ENCODE results near the gene MZF1. TPM values are rescaled to one million over a fixed set of nuclear protein-coding genes. Genes with fewer than 3 reads are reported as not detected.

MZF1 gene
- total and polyA plus RNA-seq, 9 of the 15 experiments (the other 6 are each of a cell fraction or from before 2014, with no cell fraction given) = 0.31 to 29.3 (median 11.5) TPM

DNA sequence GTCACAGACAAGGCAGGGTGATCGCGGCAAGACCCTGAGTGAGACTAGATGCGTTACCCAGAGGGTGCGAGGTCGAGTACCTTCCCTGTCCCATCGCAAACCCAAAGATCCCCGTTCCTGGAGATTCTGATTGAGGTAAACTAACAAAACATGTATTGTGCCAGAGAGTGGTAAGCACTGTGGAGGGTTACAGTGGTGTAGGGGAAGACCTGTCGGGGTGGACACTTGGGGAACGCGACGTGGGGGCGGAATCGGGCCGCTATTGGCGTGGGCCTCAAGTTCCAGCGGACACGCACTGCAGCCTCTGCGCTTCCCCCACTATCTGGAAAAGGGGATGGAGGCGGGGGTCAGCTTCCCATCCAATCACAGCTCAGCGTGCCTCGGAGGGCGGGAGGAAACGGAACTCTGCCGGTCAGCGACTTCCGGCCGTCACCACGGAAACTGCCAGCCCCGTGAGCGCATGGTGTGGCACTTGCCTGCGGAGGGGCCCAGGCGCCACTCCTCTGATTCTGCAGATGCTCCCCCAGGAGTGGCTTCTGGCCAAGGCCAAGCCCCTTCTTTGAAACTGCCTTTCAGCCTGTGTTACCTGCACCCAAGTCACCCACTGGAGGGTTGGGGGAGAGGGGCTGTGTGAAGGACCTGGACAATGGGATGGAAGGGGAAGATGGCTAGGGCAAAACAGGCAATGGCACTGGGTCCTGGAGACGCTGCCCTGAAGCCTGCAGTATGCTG is 13.7 kb downstream of the MZF1 start (continued):
- TF ChIP-seq, protein P1, sequence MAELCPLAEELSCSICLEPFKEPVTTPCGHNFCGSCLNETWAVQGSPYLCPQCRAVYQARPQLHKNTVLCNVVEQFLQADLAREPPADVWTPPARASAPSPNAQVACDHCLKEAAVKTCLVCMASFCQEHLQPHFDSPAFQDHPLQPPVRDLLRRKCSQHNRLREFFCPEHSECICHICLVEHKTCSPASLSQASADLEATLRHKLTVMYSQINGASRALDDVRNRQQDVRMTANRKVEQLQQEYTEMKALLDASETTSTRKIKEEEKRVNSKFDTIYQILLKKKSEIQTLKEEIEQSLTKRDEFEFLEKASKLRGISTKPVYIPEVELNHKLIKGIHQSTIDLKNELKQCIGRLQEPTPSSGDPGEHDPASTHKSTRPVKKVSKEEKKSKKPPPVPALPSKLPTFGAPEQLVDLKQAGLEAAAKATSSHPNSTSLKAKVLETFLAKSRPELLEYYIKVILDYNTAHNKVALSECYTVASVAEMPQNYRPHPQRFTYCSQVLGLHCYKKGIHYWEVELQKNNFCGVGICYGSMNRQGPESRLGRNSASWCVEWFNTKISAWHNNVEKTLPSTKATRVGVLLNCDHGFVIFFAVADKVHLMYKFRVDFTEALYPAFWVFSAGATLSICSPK (IDR thresholded peaks at IDR 0.05; ENCODE audit: borderline replicate concordance) = no peak
- TF ChIP-seq SETDB1 (IDR thresholded peaks at IDR 0.05; ENCODE audit: low read length) (no peak), SREBF2 (CRISPR knock-in tag; IDR thresholded peaks at IDR 0.05) (no peak), TCF3 (CRISPR knock-in tag; IDR thresholded peaks at IDR 0.05) (0 out of 2 replicates have a peak, but pooled peaks have one; percentile 22), PHB2 (IDR thresholded peaks at IDR 0.05; ENCODE audit: low read depth) (no peak), ZNF140 (CRISPR knock-in tag; IDR thresholded peaks at IDR 0.05) (no peak), MEIS2 (IDR thresholded peaks at IDR 0.05; ENCODE audit: partially characterized antibody) (no peak), TBL1XR1 (IDR thresholded peaks at IDR 0.05; ENCODE audit: low read length in 2 of 2) (no peak), U2AF1 (optimal IDR thresholded peaks at IDR 0.05; ENCODE audit: low read depth, low read length) (no peak), SP2 (IDR thresholded peaks at IDR 0.05; ENCODE audit: extremely low read depth, low read depth, low read length, poor library complexity, severe bottlenecking) (no peak), HDAC6 (IDR thresholded peaks at IDR 0.05; ENCODE audit: low read depth, low read length) (no peak)
- TF ChIP-seq, protein P2, sequence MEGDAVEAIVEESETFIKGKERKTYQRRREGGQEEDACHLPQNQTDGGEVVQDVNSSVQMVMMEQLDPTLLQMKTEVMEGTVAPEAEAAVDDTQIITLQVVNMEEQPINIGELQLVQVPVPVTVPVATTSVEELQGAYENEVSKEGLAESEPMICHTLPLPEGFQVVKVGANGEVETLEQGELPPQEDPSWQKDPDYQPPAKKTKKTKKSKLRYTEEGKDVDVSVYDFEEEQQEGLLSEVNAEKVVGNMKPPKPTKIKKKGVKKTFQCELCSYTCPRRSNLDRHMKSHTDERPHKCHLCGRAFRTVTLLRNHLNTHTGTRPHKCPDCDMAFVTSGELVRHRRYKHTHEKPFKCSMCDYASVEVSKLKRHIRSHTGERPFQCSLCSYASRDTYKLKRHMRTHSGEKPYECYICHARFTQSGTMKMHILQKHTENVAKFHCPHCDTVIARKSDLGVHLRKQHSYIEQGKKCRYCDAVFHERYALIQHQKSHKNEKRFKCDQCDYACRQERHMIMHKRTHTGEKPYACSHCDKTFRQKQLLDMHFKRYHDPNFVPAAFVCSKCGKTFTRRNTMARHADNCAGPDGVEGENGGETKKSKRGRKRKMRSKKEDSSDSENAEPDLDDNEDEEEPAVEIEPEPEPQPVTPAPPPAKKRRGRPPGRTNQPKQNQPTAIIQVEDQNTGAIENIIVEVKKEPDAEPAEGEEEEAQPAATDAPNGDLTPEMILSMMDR (IDR thresholded peaks at IDR 0.05 in 2 of 3, conservative IDR thresholded peaks at IDR 0.05 in 1 of 3; ENCODE audit: insufficient read depth in 2 of 3, low read depth in 1 of 3, low read length in 3 of 3) = no peak

Data from K562 (cell line).